Stomach (tissue), 9 donors: ENCODE data around the gene UCN3. TPM values are rescaled to one million over a fixed set of nuclear protein-coding genes. Genes with fewer than 3 reads are reported as not detected.

Experiments
- DNase-seq, 2 donors: peaks; one replicate each; pipeline versions ENCODE4 v3.0.0 to v3.0.0-alpha.2; 2013 to 2019
- H3K27ac ChIP-seq, 5 donors: fragments of 200-600 bp in 4 of 5; sonication (generic) in 4 of 5; one replicate each; pipeline ENCODE4 v1.5.1; 2013 to 2019; ENCODE audit warnings: mild to moderate bottlenecking in 1 of 5, moderate library complexity in 1 of 5
- H3K27me3 ChIP-seq, 3 donors: fragments of 200-600 bp; sonication (generic); one replicate each; pipeline ENCODE4 v1.5.1; 2017 to 2019; ENCODE audit warnings: mixed run types in 1 of 3
- H3K36me3 ChIP-seq, 4 donors: fragments of 200-600 bp; sonication (generic); 1 replicate in 3 of 4; 2 replicates in 1 of 4; pipeline ENCODE4 v1.5.1; 2016 to 2019
- H3K4me1 ChIP-seq, 4 donors: fragments of 200-600 bp; sonication (generic); one replicate each; pipeline ENCODE4 v1.5.1; 2016 to 2019
- H3K4me3 ChIP-seq, 4 donors: fragments of 200-600 bp; sonication (generic) in 3 of 4; one replicate each; pipeline ENCODE4 v1.5.1; 2016 to 2019; ENCODE audit warnings: mild to moderate bottlenecking in 1 of 4
- H3K9me3 ChIP-seq, 4 donors: fragments of 200-600 bp; sonication (generic); one replicate each; pipeline ENCODE4 v1.5.1; 2016 to 2019
- EP300 ChIP-seq: sonication (generic); formaldehyde crosslinking; IDR thresholded peaks from one replicate; pipeline ENCODE4 v1.6.1; 2017; ENCODE audit warnings: antibody characterized with exemption
- POLR2A ChIP-seq, 4 donors: fragments of 450-650 bp; IDR thresholded peaks; one replicate each; pipeline ENCODE4 v1.6.1; 2016; ENCODE audit warnings: antibody characterized with exemption in 4 of 4, control low read depth in 2 of 4, mild to moderate bottlenecking in 1 of 4, moderate library complexity in 1 of 4
- POLR2AphosphoS5 ChIP-seq, 3 donors: sonication (generic); formaldehyde crosslinking; IDR thresholded peaks; one replicate each; pipeline ENCODE4 v1.6.1; 2016; ENCODE audit warnings: antibody characterized with exemption in 3 of 3
- WGBS, 5 donors: extraction: QIAGEN DNeasy Blood & Tissue Kit in 3 of 5; methylation state at CpG; one replicate each; pipeline versions ENCODE4 v1.1.5 to v1.1.7; 2013 to 2018; 5-methylcytosine and 5-hydroxymethylcytosine counted together
- intact Hi-C: fragments of 100-400 bp; cut with DNase I; formaldehyde crosslinking; loops from one replicate; pipeline ENCODE4 v1.15.1; 2023; ENCODE audit warnings: low total_unique reads
- polyA plus RNA-seq, 3 donors: library from polyadenylated mRNA; stranded (reverse); fragments of 200-250 nt; gene quantifications; one replicate each; pipeline ENCODE4 v1.2.3, GENCODE V29; 2013
- total RNA-seq, 5 donors: library from RNA; depleted of rRNA; stranded (reverse); fragments of >200 nt; gene quantifications; one replicate each; pipeline versions ENCODE4 v1.1.0 to v1.2.3, GENCODE V29; 2014 to 2016
- TF ChIP-seq, protein P1 (sequence below), 7 experiments: fragments of 450-650 bp in 4 of 7; fragments of 200-600 bp in 3 of 7; sonication (generic) in 3 of 7; IDR thresholded peaks; one replicate each; pipeline ENCODE4 v1.5.1; 2016 to 2019; ENCODE audit warnings: antibody characterized with exemption in 7 of 7, control low read depth in 2 of 7, mild to moderate bottlenecking in 1 of 7
- donor health status: healthy with polysubstance abuse.
- donor health status: Bipolar disorder and iron deficiency.
- donor health status: healthy.

Gene UCN3
- total and polyA plus RNA-seq, 8 donors = 0.13 to 0.37 (median 0.25) TPM; not detected in 5

DNA sequence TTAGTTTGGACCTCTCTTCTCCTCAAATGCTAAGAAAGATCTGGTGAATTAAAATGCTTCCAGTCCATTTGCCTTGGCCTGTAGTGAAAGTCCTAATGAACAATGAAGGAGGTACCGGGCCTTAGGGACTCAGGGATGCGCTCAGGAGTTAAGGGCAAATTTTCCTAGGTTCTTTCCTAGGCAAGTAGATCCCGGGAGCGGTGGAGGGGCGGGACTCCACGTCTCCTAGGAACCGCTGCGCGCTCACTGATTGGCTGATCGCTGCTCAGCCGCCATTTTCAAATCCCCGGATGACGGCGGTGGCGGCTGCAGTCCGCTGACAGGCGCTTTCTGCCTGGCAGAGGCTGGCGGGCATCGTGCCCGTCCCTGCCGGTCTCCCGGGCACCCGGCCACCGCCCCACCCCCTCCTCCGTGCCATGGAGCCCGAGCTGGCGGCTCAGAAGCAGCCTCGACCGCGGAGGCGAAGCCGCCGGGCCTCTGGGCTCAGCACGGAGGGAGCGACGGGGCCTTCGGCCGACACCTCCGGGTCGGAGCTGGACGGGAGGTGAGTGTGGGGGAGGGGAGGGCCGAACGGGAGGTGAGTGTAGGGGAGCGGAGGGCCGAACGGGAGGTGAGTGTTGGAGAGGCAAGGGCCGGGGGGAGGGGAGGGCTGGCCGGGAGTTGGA is 47.6 kb downstream of the UCN3 start, which contains the start of gene NET1:
TSS of gene NET1 (plus strand) at position 281 of the 665 bp plus-strand sequence. CDS start at position 417, 136 bp downstream.
- Histone ChIP-seq H3K27ac (peak within 1 kb of the TSS; percentile 85 to 91 (median 88)), H3K9me3 (no peaks in the 10 kb centered on the region), H3K27me3 (no peaks in the 10 kb centered on the region), H3K4me3 (peak within 1 kb of the TSS; percentile 76 to 82 (median 78)), H3K4me1 (peaks cover 3 to 25% (median 14%) of the 10 kb centered on the region in 4 donors), H3K36me3 (no peaks in the 10 kb centered on the region)
- WGBS, 5 donors = 0 to 3% (median 1%) methylated on average over 21 to 48 of the region's 48 CpGs
- intact Hi-C loops = no loop called here
- peak; percentile 93 to 97 for DNase-seq
- peak in 1 of 4 donors; percentile 41 for TF ChIP-seq POLR2A (IDR thresholded peaks at IDR 0.05)
- TF ChIP-seq, protein P1, sequence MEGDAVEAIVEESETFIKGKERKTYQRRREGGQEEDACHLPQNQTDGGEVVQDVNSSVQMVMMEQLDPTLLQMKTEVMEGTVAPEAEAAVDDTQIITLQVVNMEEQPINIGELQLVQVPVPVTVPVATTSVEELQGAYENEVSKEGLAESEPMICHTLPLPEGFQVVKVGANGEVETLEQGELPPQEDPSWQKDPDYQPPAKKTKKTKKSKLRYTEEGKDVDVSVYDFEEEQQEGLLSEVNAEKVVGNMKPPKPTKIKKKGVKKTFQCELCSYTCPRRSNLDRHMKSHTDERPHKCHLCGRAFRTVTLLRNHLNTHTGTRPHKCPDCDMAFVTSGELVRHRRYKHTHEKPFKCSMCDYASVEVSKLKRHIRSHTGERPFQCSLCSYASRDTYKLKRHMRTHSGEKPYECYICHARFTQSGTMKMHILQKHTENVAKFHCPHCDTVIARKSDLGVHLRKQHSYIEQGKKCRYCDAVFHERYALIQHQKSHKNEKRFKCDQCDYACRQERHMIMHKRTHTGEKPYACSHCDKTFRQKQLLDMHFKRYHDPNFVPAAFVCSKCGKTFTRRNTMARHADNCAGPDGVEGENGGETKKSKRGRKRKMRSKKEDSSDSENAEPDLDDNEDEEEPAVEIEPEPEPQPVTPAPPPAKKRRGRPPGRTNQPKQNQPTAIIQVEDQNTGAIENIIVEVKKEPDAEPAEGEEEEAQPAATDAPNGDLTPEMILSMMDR (IDR thresholded peaks at IDR 0.05) = no peak
- peak; percentile 52 to 84 (median 64) for TF ChIP-seq POLR2AphosphoS5 (IDR thresholded peaks at IDR 0.05)

DNA sequence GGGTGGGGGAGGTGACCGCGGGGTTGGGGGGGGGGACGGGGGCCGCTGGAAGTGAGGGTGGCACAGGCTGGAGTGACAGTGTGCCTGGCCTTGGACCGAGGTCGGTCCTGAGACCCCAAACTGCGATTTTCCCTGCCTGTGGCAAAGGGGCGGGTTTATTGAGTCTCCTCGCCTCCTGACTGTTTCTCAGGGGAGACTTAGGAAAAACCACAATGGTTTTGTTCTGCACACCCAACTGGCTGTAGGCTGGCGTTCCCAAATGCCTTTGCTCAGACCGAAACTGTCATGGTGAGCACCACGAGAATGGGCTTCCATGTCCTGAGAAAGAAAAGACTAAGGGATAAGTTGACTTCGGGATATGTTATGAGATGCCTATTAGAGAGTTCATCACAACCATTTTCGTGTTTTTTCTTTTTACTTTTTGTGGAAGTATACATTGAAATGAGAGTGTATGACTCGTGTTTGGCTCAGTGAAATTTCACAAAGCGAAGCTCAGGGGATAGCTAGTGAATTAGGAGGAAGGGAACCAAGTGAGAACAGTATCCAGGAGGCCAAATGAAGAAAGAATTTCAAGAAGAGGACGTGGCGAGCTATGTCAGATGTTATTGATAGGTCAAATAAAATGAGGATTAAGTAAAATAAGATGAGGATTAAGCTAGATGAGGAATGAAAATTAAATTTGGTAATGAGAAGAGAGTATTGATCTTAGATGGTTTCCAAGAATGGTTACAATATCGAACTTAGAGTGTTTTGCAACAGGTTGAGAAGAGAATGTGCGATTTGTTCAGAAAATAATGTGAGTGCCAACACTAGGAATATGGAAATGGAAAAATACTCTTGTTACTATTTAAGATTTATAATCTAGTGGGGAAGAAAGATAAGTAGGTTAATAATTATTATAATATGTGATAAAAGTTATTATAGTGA is 48.5 kb downstream of the UCN3 start:
- H3K27ac ChIP-seq = peak overlapping the region; percentile 85 to 91 (median 88)
- 8 to 16% (median 13%) methylated on average over 16 to 20 of the region's 20 CpGs for WGBS, 5 donors
- DNase-seq = peak in 1 of 2 donors; percentile 54

DNA sequence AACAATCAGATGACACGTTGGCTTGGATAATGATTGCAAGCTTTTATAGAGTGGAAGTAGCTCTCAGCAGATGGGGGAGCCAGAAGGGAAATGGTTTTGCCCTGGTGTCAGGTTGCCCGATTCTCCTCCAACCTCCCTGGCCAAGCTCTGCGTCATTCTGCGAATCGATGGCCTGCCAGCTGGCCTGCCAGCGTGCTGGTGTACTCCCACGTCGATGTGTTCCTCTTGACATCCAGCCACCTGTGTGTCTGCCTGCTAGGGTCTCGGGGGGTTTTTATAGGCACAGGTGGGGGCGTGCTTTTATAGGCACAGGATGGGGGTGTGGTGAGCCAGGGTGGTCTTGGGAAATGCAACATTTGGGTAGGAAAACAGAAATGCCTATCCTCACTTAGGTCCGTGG is 52.2 kb downstream of the UCN3 start:
- 87 to 95% (median 93%) methylated on average over 11 of the region's 11 CpGs for WGBS, 5 donors
- intact Hi-C loops = no loop called here
- Histone ChIP-seq H3K4me1 (peaks cover 3 to 23% (median 13%) of the 10 kb centered on the region in 4 donors), H3K9me3 (peaks cover 0 to 13% (median 5%) of the 10 kb centered on the region in 4 donors), H3K36me3 (no peaks in the 10 kb centered on the region), H3K27ac (no peak overlapping the region), H3K27me3 (no peaks in the 10 kb centered on the region), H3K4me3 (no peak overlapping the region)
- no peak for DNase-seq
- TF ChIP-seq EP300 (no peak), POLR2A (IDR thresholded peaks at IDR 0.05) (no peak), POLR2AphosphoS5 (IDR thresholded peaks at IDR 0.05) (no peak)
- TF ChIP-seq, protein P1 (IDR thresholded peaks at IDR 0.05) = no peak

More for the DNA sequence above, 48.5 kb downstream of the UCN3 start:
- H3K27me3 ChIP-seq = no peaks in the 10 kb centered on the region
- peak overlapping the region; percentile 76 to 82 (median 78) for H3K4me3 ChIP-seq
- peaks cover 0 to 3% (median under 1%) of the 10 kb centered on the region in 4 donors for H3K9me3 ChIP-seq
- intact Hi-C loops = no loop called here
- TF ChIP-seq EP300 (no peak), POLR2AphosphoS5 (IDR thresholded peaks at IDR 0.05) (no peak), POLR2A (IDR thresholded peaks at IDR 0.05) (no peak)
- TF ChIP-seq, protein P1 (IDR thresholded peaks at IDR 0.05) = no peak
- H3K36me3 ChIP-seq = no peaks in the 10 kb centered on the region
- H3K4me1 ChIP-seq = peaks cover 3 to 25% (median 14%) of the 10 kb centered on the region in 4 donors

DNA sequence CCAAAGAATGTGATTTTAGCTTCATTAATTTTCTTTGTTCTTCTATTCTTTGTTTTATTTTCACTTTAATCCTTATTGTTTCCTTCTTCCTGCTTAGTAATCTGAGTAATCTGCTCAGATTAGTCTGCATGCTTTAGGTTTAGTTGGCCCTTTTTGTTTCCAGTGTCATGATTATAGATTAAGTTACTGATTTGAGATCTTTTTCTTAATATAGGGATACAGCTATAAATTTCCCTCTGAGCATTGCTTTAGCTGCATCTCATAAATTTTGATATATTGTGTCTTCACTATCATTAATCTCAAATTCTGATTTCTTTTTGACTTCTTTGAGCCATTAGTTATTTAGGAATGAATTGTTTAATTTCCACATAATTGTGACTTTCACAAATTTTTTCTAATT is 53.8 kb downstream of the UCN3 start:
- intact Hi-C loops = no loop called here
- DNase-seq = no peak
- no peak overlapping the region for H3K4me3 ChIP-seq
- H3K27me3 ChIP-seq = no peaks in the 10 kb centered on the region
- H3K4me1 ChIP-seq = peaks cover 0 to 15% (median 10%) of the 10 kb centered on the region in 4 donors
- H3K36me3 ChIP-seq = no peaks in the 10 kb centered on the region
- H3K27ac ChIP-seq = no peak overlapping the region
- H3K9me3 ChIP-seq = peaks cover 0 to 13% (median 5%) of the 10 kb centered on the region in 4 donors
- TF ChIP-seq EP300 = no peak
- TF ChIP-seq POLR2AphosphoS5 (IDR thresholded peaks at IDR 0.05) = no peak
- TF ChIP-seq, protein P1 (IDR thresholded peaks at IDR 0.05) = no peak
- no peak for TF ChIP-seq POLR2A (IDR thresholded peaks at IDR 0.05)
